ENCODE results near the gene IPO4. TPM values are rescaled to one million over a fixed set of nuclear protein-coding genes. Genes with fewer than 3 reads are reported as not detected.

The IPO4 gene
- total RNA-seq, 2 donors from 2014 or later = 12.1 to 15.7 TPM

- Histone ChIP-seq H3K27me3 (no peaks in the 10 kb centered on the region), H3K27ac (peak overlapping the region; percentile 91 to 92), H3K4me1 (peaks cover 0 to 38% of the 10 kb centered on the region in 2 donors), H3K36me3 (peaks cover 22% of the 10 kb centered on the region), H3K4me3 (peak overlapping the region; percentile 91 to 95), H3K9me3 (no peaks in the 10 kb centered on the region)
- no peak for TF ChIP-seq CTCF (IDR thresholded peaks at IDR 0.05)
- DNase-seq (ENCODE audit: low spot score) = no peak
These were observed 42.7 kb downstream of the IPO4 start for GRCh38 chr14:24145690-24146452.

GRCh38 chr14:24145219-24145618 lies 43.4 kb downstream of the IPO4 start:
- H3K27me3 ChIP-seq = no peaks in the 10 kb centered on the region
- no peak overlapping the region for H3K4me3 ChIP-seq
- DNase-seq (ENCODE audit: low spot score) = no peak
- TF ChIP-seq CTCF (IDR thresholded peaks at IDR 0.05) = no peak
- peaks cover 15% of the 10 kb centered on the region for H3K36me3 ChIP-seq
- no peak overlapping the region for H3K27ac ChIP-seq
- H3K4me1 ChIP-seq = peaks cover 0 to 45% of the 10 kb centered on the region in 2 donors
- no peaks in the 10 kb centered on the region for H3K9me3 ChIP-seq

- TF ChIP-seq CTCF (IDR thresholded peaks at IDR 0.05) = no peak
- H3K27ac ChIP-seq = no peak overlapping the region
- peaks cover 8% of the 10 kb centered on the region for H3K36me3 ChIP-seq
- no peaks in the 10 kb centered on the region for H3K27me3 ChIP-seq
- peaks cover 0 to 52% of the 10 kb centered on the region in 2 donors for H3K4me1 ChIP-seq
- DNase-seq (ENCODE audit: low spot score) = no peak
- no peaks in the 10 kb centered on the region for H3K9me3 ChIP-seq
- no peak overlapping the region for H3K4me3 ChIP-seq
These were observed 44.2 kb downstream of the IPO4 start for GRCh38 chr14:24144451-24144850.

- Histone ChIP-seq H3K36me3 (peaks cover 10% of the 10 kb centered on the region), H3K27me3 (no peaks in the 10 kb centered on the region), H3K4me1 (peaks cover 0 to 52% of the 10 kb centered on the region in 2 donors), H3K27ac (no peak overlapping the region), H3K9me3 (no peaks in the 10 kb centered on the region), H3K4me3 (no peak overlapping the region)
- DNase-seq (ENCODE audit: low spot score) = no peak
- TF ChIP-seq CTCF (IDR thresholded peaks at IDR 0.05) = no peak
These were observed 45.1 kb downstream of the IPO4 start for GRCh38 chr14:24143511-24143910.

GRCh38 chr14:24141097-24141880 lies 47.3 kb downstream of the IPO4 start, which contains the start of gene EMC9:
TSS of gene EMC9 (minus strand) at chr14:24141591. CDS start at chr14:24141304, 287 bp downstream.
- Histone ChIP-seq H3K36me3 (peaks cover 19% of the 10 kb centered on the region), H3K27ac (peak within 1 kb of the TSS; percentile 93 to 95), H3K4me1 (peaks cover 0 to 62% of the 10 kb centered on the region in 2 donors), H3K9me3 (no peaks in the 10 kb centered on the region), H3K27me3 (no peaks in the 10 kb centered on the region), H3K4me3 (peak within 1 kb of the TSS; percentile 82 to 87)
- TF ChIP-seq CTCF (IDR thresholded peaks at IDR 0.05) = peak; percentile 45 to 66
- peak; percentile 100 for DNase-seq (ENCODE audit: low spot score)

Data from right atrium auricular region (tissue), 2 donors.